ENCODE measurements around the gene HSD17B14.
A peak's percentile ranks its signal among the peaks of the same experiment; 100 is the strongest.

HSD17B14 gene

DNA sequence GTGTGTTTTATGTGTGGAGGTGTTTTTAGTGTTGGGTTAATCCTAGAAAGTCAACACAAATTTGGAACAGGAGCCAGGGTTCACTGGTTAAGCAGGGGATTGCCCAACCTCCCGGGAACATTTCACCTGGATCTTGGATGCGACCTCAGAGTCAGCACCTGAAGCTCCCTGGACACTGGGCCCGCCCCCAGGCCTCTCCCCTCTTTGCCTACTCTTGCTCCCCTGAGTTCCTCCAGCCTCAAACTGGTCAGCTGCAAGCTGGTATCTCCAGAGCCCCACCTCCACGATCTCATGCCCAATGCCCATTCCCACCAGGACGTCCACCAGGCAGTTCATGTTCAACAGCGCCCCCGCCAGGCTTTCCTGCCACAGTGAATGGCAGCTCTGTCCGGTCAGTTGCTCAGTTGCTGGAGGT, 9.7 kb downstream of the HSD17B14 start:
- DNase-seq (ENCODE audit: low read depth in 2 of 2): no peak
- H3K4me3 ChIP-seq (replicated peaks in 1 of 2; ENCODE audit: low read depth in 2 of 2, low read length in 2 of 2): no peak overlapping the region
- TF ChIP-seq, protein P1, sequence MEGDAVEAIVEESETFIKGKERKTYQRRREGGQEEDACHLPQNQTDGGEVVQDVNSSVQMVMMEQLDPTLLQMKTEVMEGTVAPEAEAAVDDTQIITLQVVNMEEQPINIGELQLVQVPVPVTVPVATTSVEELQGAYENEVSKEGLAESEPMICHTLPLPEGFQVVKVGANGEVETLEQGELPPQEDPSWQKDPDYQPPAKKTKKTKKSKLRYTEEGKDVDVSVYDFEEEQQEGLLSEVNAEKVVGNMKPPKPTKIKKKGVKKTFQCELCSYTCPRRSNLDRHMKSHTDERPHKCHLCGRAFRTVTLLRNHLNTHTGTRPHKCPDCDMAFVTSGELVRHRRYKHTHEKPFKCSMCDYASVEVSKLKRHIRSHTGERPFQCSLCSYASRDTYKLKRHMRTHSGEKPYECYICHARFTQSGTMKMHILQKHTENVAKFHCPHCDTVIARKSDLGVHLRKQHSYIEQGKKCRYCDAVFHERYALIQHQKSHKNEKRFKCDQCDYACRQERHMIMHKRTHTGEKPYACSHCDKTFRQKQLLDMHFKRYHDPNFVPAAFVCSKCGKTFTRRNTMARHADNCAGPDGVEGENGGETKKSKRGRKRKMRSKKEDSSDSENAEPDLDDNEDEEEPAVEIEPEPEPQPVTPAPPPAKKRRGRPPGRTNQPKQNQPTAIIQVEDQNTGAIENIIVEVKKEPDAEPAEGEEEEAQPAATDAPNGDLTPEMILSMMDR (IDR thresholded peaks at IDR 0.05; ENCODE audit: low read depth, low read length): peak; percentile 15

DNA sequence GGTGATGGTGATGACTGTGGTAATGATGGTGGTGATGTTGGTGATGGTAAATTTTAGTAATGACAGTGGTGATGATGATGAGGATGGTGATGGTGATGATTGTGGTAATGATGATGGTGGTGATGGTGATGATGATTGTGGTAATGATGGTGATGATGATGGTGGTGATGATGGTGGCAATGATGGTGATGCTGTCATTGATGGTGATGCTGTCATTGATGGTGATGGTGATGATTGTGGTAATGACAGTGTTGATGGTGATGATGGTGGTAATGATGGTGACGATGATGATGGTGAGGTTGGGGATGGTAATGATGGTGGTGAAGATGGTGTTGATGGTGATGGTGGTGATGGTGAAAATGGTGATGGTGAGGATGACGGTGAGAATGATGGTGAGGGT, 13.8 kb downstream of the HSD17B14 start:
- TF ChIP-seq, protein P1 (IDR thresholded peaks at IDR 0.05; ENCODE audit: low read depth, low read length): no peak
- no peak overlapping the region for H3K4me3 ChIP-seq (replicated peaks in 1 of 2; ENCODE audit: low read depth in 2 of 2, low read length in 2 of 2)
- no peak for DNase-seq (ENCODE audit: low read depth in 2 of 2)

DNA sequence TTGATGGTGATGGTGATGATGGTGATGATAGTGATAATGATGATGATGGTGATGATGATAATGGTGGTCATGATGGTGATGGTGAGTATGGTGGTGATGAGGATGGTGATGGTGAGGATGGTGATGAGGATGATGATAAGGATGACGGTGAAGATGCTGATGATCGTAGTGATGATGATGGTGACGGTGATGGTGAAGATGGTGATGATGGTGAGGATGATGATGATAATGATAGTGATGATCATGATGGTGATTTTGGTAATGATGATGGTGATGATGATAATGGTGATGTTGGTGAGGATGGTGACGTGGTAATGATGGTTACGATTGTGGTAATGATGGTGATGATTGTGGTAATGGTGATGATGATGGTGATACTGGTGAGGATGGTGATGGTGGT, 14.7 kb downstream of the HSD17B14 start:
- no peak for DNase-seq (ENCODE audit: low read depth in 2 of 2)
- TF ChIP-seq, protein P1 (IDR thresholded peaks at IDR 0.05; ENCODE audit: low read depth, low read length): no peak
- H3K4me3 ChIP-seq (replicated peaks in 1 of 2; ENCODE audit: low read depth in 2 of 2, low read length in 2 of 2): no peak overlapping the region

DNA sequence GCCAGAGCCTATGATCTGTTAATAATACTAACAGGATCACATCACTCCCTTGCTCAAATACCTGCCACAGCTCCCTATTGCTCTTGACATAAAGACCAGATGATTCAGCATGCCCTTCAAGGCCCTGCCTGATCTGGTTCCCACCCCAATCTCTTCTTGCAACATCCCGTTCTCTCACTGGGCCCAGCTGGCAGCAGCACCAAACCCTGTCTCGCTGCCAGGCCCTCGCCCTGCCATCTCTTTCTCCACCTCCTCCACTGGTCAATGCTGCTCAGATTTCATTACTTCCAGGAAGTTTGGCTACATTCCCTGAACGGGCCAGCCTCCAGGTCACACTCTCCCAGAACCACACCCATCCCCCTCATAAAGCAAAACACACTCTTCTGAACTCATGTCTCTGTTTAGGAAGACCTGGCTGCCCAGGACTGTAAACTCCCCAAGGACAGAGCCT, 16.9 kb downstream of the HSD17B14 start:
- H3K4me3 ChIP-seq (replicated peaks in 1 of 2; ENCODE audit: low read depth in 2 of 2, low read length in 2 of 2): no peak overlapping the region
- TF ChIP-seq, protein P1 (IDR thresholded peaks at IDR 0.05; ENCODE audit: low read depth, low read length): no peak
- peak; percentile 80 to 99 for DNase-seq (ENCODE audit: low read depth in 2 of 2)

DNA sequence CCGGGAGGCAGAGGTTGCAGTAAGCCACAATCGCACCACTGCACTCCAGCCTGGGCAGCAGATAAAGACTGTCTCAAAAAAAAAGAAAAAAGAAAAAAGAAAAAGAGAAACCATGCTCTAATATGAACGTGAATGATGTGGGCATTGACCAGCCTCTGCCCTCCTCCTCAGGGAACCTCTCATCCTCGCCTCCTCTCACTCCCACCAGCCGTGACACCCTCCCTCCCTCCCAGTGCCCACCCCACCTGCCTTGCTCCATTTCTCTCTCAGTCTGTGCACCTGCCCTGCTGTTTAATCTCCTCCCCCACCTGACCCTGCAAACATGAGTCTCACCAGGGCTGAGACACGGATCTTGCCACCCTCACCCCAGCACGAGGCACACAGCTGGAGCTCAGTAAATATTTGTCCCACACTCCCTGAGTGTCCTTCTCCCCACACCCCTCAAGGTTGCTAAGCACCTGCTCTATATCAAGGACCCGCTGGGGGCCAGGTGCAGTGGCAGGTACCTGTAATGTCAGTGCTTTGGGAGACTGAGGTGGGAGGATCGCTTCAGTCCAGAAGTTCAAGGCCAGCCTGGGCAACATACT, 18.0 kb downstream of the HSD17B14 start:
- no peak for DNase-seq (ENCODE audit: low read depth in 2 of 2)

DNA sequence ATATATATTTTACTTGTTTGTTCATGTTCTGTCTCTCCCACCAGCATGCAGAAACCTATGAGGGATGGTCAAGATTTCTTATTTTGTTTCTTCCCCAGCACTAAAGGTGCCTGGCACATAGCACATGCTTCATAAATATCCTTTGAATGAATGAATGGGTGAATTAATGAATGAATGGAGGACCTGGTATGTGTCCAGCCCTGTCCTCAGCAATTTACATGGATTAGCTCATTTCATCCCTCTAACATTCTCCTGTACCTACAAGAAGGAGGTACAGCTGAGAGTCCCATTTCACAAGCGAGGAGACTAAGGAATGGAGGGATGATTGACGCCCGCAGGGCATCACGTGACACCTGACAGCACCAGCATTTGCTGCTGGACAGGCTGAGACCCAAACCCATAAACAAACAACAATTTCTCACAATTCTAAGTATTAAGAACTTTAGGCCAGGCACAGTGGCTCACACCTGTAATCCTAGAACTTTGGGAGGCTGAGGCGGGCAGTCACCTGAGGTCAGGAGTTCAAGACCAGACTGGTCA, 18.6 kb downstream of the HSD17B14 start:
- TF ChIP-seq, protein P1 (IDR thresholded peaks at IDR 0.05; ENCODE audit: low read depth, low read length): no peak
- DNase-seq (ENCODE audit: low read depth in 2 of 2): no peak

More for the DNA sequence above, 18.0 kb downstream of the HSD17B14 start:
- TF ChIP-seq, protein P1 (IDR thresholded peaks at IDR 0.05; ENCODE audit: low read depth, low read length): no peak
- H3K4me3 ChIP-seq (replicated peaks in 1 of 2; ENCODE audit: low read depth in 2 of 2, low read length in 2 of 2): no peak overlapping the region

More for the DNA sequence above, 18.6 kb downstream of the HSD17B14 start:
- H3K4me3 ChIP-seq (replicated peaks in 1 of 2; ENCODE audit: low read depth in 2 of 2, low read length in 2 of 2): no peak overlapping the region
